ENCODE data around the gene COA6. TPM values are rescaled to one million over a fixed set of nuclear protein-coding genes. Genes with fewer than 3 reads are reported as not detected.

The COA6 gene, protein sequence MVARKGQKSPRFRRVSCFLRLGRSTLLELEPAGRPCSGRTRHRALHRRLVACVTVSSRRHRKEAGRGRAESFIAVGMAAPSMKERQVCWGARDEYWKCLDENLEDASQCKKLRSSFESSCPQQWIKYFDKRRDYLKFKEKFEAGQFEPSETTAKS
- total RNA-seq = 10 to 100 TPM; 46.2 to 46.5 TPM

DNA sequence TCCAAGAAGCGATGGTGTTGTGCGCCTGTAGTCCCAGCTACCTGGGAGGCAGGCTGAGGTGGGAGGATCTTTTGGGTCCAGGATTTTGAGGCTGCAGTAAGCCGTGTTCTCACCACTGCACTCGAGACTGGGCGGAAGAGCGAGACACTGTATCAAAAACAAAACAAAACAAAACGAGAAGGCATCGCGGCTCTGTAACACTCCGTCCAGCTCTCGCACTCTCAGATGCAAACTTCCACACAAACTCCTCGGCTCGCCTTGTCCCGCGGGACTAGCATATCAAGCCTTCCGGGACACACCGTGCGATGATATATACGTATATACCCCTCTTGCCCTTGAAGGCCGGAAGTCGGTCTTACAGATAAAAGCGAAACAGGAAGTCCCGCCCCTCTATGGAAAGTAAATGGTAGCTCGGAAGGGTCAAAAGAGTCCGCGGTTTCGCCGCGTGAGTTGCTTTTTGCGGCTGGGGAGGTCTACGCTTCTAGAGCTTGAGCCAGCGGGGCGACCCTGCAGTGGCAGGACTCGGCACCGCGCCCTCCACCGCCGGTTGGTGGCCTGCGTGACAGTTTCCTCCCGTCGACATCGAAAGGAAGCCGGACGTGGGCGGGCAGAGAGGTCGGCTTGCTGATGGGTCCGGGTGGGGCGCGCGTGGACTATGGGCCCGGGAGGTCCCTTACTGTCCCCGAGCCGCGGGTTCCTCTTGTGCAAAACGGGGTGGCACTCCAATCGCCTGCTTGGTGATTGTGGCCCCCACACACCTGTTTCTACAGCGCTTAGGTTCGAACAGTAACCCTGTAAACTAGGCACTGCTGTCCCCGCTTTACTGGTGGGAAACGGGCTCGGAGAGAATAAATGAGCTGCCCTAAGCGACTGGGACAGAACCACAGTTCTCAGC, at the start of gene COA6:
Gene COA6 (plus strand): TSS at position 393 of the 895 bp plus-strand sequence. CDS start 11 bp downstream, at position 404.
- ChIA-PET POLR2A (interaction anchor here (0.6 kb wide), 2 partner anchors 25 to 165 kb away, joined by 3 to 4 read pairs; no protein-coding TSS in a partner anchor), CTCF (interaction anchor here (0.9 to 1.5 kb wide), 7 partner anchors 9 to 178 kb away, joined by 3 to 9 read pairs (median 3); no protein-coding TSS in a partner anchor)
- Mint-ChIP-seq H3K27ac (peak within 1 kb of the TSS; percentile 99), H3K4me3 (peak within 1 kb of the TSS; percentile 98), H3K9me3 (no peaks in the 10 kb centered on the region), H3K27me3 (peaks cover 2% of the 10 kb centered on the region), H3K36me3 (ENCODE audit: low read depth) (peaks cover 39% of the 10 kb centered on the region), H3K4me1 (peaks cover 55% of the 10 kb centered on the region)
- peak; percentile 92 for DNase-seq

DNA sequence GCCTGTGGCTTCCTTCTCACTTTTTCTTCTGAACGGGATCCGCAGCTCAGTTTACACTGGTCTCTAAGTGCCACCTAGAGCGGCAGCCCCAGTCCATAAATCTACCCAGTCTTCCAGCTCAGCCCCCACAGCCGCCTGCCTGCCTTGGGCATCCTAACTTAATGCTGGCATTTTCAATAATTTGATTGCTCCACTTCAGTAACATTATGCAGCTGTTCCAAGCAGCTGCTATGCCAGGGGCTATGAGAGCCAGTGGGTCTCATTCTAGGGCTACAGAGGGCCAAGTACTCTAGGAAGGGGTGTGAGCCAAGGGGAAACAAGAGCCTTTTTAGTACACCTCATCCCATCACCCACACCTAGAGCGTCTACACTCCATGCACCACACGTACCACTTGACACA, 48.4 kb upstream of the COA6 start:
- Mint-ChIP-seq H3K4me3 (no peak overlapping the region), H3K4me1 (peaks cover 35% of the 10 kb centered on the region), H3K9me3 (no peaks in the 10 kb centered on the region), H3K27ac (no peak overlapping the region), H3K36me3 (ENCODE audit: low read depth) (peaks cover 5% of the 10 kb centered on the region), H3K27me3 (peaks cover 5% of the 10 kb centered on the region)
- CTCF ChIA-PET = interaction anchor here (0.8 to 3.3 kb wide), 4 partner anchors 11 to 112 kb away, joined by 3 to 9 read pairs (median 4); no protein-coding TSS in a partner anchor
- DNase-seq = no peak
- POLR2A ChIA-PET = no interaction called here

DNA sequence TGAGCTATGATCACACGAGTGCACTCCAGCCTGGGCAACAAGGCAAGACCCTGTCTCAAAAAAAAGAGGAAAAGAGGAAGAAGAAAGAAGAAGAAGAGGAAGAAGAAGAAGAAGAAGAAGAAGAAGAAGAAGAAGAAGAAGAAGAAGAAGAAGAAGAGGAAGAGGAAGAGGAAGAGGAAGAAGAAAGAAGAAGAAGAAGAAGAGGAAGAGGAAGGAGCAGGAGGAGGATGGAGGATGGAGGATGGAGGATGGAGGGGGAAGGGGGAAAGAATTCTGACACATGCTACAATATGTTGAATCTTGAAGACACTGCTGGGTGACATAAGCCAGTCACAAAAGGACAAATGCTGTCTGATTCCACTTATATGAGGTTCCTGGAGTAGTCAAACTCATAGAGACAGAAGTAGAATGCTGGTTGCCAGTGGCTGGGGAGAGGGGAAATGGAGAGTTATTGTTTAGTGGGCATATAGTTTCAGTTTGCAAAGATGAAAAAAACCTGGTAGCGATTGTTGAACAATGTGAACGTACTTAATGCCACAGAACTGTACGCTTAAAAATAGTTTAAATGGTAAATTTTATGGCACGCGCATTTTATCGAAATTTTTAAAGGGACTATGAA, 47.3 kb upstream of the COA6 start:
- Mint-ChIP-seq H3K4me3 (peak overlapping the region; percentile 73), H3K9me3 (no peaks in the 10 kb centered on the region), H3K27me3 (peaks cover 5% of the 10 kb centered on the region), H3K27ac (peak overlapping the region; percentile 78), H3K4me1 (peaks cover 31% of the 10 kb centered on the region), H3K36me3 (ENCODE audit: low read depth) (peaks cover 5% of the 10 kb centered on the region)
- CTCF ChIA-PET = interaction anchor here (0.7 to 3.3 kb wide), 14 partner anchors 10 to 772 kb away, joined by 3 to 18 read pairs (median 4); no protein-coding TSS in a partner anchor
- DNase-seq = no peak
- POLR2A ChIA-PET = no interaction called here

DNA sequence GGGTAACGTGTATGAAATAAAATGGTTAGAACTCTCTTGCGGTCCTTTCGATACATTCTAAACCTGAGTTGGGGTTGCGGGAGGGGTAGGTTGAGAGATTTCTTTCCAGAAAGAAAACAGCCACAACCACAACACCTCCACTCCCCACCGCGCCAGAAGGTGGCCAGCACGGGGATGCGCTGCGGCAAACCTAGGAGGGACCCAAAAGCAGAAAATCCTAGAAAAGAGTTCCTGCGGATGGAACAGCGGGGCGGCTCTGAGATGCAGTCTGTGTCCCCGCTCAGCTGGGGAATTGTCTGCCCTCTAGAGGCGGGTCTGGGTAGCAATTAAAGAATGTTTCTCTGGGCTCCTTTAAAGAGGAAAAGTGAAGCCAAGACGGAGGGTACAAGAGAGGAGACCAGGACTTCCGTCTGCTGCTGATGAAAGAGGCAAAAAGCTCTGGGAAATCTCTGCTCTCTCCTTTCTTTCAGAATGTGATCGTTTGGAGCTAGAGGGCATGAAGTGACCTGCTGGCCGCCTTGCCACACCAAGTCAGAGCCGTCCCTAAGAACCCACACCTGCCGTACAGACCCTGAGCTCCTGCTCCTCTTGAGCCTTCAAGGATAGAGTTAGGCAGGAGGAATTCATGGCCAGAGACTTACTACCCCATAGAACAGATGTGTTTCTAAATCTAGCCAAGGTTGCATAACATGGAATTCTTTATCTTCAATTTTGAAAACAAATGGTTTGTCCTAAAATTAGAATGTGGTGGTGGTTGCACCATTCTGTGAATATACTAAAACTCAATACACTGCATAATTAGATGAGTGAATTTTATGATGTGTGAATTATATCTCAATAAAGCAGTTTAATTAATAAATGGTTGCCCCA, 46.5 kb upstream of the COA6 start:
- H3K4me1 Mint-ChIP-seq = peaks cover 24% of the 10 kb centered on the region
- H3K27ac Mint-ChIP-seq = peak overlapping the region; percentile 78
- peak overlapping the region; percentile 73 for H3K4me3 Mint-ChIP-seq
- H3K9me3 Mint-ChIP-seq = no peaks in the 10 kb centered on the region
- ChIA-PET POLR2A (no interaction called here), CTCF (interaction anchor here (0.7 to 3.3 kb wide), 16 partner anchors 9 to 202 kb away, joined by 3 to 18 read pairs (median 4); no protein-coding TSS in a partner anchor)
- no peaks in the 10 kb centered on the region for H3K36me3 Mint-ChIP-seq (ENCODE audit: low read depth)
- peaks cover 7% of the 10 kb centered on the region for H3K27me3 Mint-ChIP-seq
- DNase-seq = peak; percentile 78

DNA sequence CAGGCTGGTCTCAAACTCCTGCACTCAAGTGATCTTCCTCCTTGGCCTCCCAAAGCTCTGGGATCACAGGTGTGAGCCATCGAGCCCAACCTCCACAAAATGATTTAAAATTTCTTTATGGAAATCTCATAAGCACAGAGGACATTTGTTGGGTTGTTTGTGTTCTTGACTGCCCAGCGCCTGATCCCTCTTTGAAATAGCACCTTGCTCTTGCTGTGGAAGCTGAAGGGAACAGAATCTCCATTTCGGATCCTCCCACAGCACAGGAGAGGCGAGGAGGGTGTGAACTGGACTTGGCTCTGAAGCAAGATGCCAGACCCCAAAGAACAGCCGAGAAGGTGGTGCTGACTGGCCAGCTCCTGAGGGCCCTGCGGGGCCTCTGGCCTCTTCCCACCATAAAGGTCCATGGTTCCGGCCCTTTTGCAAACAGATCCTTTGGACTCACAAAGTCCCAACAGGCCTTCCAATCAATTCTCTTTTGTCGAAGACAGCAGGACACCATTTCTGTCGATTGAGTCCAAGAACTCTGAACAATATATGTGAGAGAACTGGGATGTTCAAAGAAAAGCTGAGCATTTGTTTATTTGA, 45.6 kb upstream of the COA6 start:
- H3K36me3 Mint-ChIP-seq (ENCODE audit: low read depth) = no peaks in the 10 kb centered on the region
- no peak overlapping the region for H3K4me3 Mint-ChIP-seq
- no peaks in the 10 kb centered on the region for H3K9me3 Mint-ChIP-seq
- POLR2A ChIA-PET = no interaction called here
- H3K4me1 Mint-ChIP-seq = peaks cover 21% of the 10 kb centered on the region
- no peak for DNase-seq
- CTCF ChIA-PET = interaction anchor here (0.9 to 3.3 kb wide), 11 partner anchors 9 to 217 kb away, joined by 3 to 18 read pairs (median 4); no protein-coding TSS in a partner anchor
- peaks cover 14% of the 10 kb centered on the region for H3K27me3 Mint-ChIP-seq
- no peak overlapping the region for H3K27ac Mint-ChIP-seq

DNA sequence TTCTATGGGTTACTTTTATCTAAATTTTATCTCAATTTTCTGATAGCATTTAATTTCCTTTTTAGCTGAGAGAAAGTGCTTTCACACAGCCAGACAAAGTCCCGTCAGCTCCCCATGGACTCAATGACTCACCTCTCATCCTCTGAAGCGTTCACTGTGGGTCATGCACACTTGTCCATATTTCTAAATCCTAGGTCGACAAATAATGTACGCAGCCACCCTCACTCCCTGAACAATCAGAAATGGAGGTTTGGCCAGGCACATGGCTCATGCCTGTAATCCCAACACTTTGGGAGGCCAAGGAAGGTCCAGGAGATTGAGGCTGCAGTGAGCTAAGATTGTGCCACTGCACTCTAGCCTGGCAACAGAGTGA, 42.4 kb upstream of the COA6 start:
- Mint-ChIP-seq H3K9me3 (peaks cover 4% of the 10 kb centered on the region), H3K4me3 (no peak overlapping the region), H3K36me3 (ENCODE audit: low read depth) (peaks cover under 1% of the 10 kb centered on the region), H3K27ac (no peak overlapping the region), H3K4me1 (peaks cover 11% of the 10 kb centered on the region), H3K27me3 (peaks cover 21% of the 10 kb centered on the region)
- POLR2A ChIA-PET = no interaction called here
- CTCF ChIA-PET = interaction anchor here (1.0 kb wide), 1 partner anchor 164 kb away, joined by 3 read pairs; no protein-coding TSS in a partner anchor
- DNase-seq = no peak

DNA sequence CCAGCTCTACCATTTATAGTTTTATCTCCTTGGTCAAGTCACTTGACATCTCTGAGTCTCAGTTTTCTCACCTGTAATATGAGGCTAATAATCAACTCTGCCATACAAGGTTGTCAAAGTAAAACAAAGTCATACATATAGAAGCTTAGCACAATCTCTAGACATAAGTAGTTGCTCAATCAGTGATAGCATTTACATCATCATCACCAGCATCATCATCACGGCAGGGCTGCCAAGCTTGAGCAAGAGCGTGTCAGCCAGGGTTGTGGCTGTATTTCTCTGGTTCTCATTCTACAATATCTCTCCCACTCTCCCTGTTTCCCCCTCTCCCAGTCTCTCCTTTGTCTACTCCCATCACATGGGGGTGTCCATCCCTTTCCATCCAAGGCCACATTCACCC, 41.7 kb upstream of the COA6 start:
- no peak overlapping the region for H3K27ac Mint-ChIP-seq
- CTCF ChIA-PET = no interaction called here
- POLR2A ChIA-PET = no interaction called here
- peaks cover 5% of the 10 kb centered on the region for H3K4me1 Mint-ChIP-seq
- peaks cover 28% of the 10 kb centered on the region for H3K27me3 Mint-ChIP-seq
- no peak overlapping the region for H3K4me3 Mint-ChIP-seq
- peaks cover 7% of the 10 kb centered on the region for H3K9me3 Mint-ChIP-seq
- H3K36me3 Mint-ChIP-seq (ENCODE audit: low read depth) = peaks cover 2% of the 10 kb centered on the region
- DNase-seq = no peak

DNA sequence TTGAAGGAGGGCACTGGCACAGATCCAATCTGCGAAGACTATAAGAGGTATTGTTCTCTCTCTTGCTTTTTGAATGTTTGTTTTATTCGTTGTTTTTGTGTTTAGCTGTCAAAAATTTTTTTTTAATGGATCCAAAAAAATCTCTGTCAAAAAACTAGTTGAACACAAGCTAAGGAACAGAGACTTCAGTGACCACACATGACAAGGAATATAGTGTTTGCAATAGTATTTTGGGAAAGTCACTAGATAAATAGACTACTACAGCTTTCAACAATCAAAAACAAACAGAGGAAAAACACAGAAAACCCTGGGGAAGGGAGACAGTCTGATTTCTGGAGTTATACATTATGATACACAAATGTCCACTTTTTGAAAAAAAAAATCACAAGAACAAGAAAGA, 36.9 kb upstream of the COA6 start:
- DNase-seq = no peak
- CTCF ChIA-PET = interaction anchor here (0.6 to 1.1 kb wide), 2 partner anchors 8 to 11 kb away, joined by 3 to 4 read pairs; no protein-coding TSS in a partner anchor
- Mint-ChIP-seq H3K4me3 (no peak overlapping the region), H3K27me3 (peaks cover 50% of the 10 kb centered on the region), H3K27ac (no peak overlapping the region), H3K9me3 (peaks cover 19% of the 10 kb centered on the region), H3K36me3 (ENCODE audit: low read depth) (peaks cover 2% of the 10 kb centered on the region), H3K4me1 (no peaks in the 10 kb centered on the region)
- POLR2A ChIA-PET = no interaction called here

DNA sequence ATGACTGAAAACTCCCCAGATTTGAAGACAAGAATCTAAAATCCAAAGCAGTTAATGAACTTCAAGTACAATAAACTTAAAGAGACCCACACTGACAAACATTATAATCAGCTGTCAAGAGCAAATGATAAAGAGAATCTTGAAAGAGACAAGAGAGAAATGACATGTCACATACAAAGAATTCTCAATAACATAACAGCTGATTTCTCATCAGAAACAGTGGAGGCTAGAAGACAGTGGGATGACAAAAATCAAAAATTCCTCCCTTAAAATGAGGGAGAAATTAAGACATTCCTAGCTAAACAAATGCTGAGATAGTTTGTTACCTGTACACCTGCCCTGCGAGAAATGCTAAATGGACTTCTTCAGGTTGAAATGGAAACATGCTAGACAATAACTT, 36.0 kb upstream of the COA6 start:
- POLR2A ChIA-PET = no interaction called here
- peaks cover 19% of the 10 kb centered on the region for H3K9me3 Mint-ChIP-seq
- peaks cover 2% of the 10 kb centered on the region for H3K36me3 Mint-ChIP-seq (ENCODE audit: low read depth)
- no peaks in the 10 kb centered on the region for H3K4me1 Mint-ChIP-seq
- no peak overlapping the region for H3K4me3 Mint-ChIP-seq
- H3K27me3 Mint-ChIP-seq = peaks cover 44% of the 10 kb centered on the region
- CTCF ChIA-PET = interaction anchor here (1.1 kb wide), 1 partner anchor 9 kb away, joined by 4 read pairs; no protein-coding TSS in a partner anchor
- no peak overlapping the region for H3K27ac Mint-ChIP-seq
- no peak for DNase-seq

DNA sequence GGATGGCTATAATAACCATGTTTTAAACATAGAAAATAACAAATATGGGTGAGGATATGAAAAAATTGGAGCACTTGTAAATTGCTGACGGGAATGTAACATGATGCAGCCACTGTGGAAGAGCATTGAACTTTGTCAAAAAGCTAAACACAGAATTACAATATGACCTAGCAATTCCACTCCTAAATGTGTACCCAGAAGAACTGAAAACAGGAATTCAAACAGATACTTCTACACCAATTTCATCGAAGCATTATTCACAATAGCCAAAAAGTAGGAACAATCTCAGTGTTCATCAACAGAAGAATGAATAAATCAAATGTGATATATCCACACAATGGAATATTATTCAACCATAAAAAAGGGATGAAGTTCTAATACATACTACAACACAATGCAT, 32.7 kb upstream of the COA6 start:
- H3K9me3 Mint-ChIP-seq = peaks cover 16% of the 10 kb centered on the region
- peaks cover 30% of the 10 kb centered on the region for H3K27me3 Mint-ChIP-seq
- peaks cover 2% of the 10 kb centered on the region for H3K36me3 Mint-ChIP-seq (ENCODE audit: low read depth)
- H3K4me3 Mint-ChIP-seq = no peak overlapping the region
- H3K27ac Mint-ChIP-seq = no peak overlapping the region
- POLR2A ChIA-PET = no interaction called here
- no peaks in the 10 kb centered on the region for H3K4me1 Mint-ChIP-seq
- no peak for DNase-seq
- CTCF ChIA-PET = interaction anchor here (1.2 kb wide), 1 partner anchor 13 kb away, joined by 6 read pairs; no protein-coding TSS in a partner anchor

DNA sequence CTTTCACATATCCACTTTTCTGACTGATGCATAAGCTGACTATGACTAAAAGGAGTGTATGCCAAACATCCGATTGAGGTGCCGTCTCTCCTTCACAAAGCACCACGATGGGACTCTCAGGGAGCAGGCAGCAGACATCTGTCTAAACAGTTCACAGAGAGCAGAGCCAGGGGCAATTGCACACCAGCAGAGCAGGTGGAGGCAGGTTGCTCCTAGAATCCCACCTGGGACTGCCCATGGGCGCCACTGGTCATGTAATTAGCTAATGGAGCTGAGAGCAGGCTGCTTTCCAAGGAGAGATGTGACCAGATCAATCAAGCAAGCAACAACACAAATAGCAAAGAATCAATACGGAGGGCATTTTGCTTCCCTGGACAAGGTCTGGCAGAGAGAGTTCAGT, 30.5 kb upstream of the COA6 start:
- no peak overlapping the region for H3K4me3 Mint-ChIP-seq
- ChIA-PET POLR2A (no interaction called here), CTCF (interaction anchor here (1.4 to 2.0 kb wide), 2 partner anchors 16 to 20 kb away, joined by 3 to 8 read pairs; no protein-coding TSS in a partner anchor)
- no peaks in the 10 kb centered on the region for H3K4me1 Mint-ChIP-seq
- peaks cover 7% of the 10 kb centered on the region for H3K9me3 Mint-ChIP-seq
- H3K27me3 Mint-ChIP-seq = peaks cover 13% of the 10 kb centered on the region
- no peaks in the 10 kb centered on the region for H3K36me3 Mint-ChIP-seq (ENCODE audit: low read depth)
- no peak for DNase-seq
- H3K27ac Mint-ChIP-seq = no peak overlapping the region

DNA sequence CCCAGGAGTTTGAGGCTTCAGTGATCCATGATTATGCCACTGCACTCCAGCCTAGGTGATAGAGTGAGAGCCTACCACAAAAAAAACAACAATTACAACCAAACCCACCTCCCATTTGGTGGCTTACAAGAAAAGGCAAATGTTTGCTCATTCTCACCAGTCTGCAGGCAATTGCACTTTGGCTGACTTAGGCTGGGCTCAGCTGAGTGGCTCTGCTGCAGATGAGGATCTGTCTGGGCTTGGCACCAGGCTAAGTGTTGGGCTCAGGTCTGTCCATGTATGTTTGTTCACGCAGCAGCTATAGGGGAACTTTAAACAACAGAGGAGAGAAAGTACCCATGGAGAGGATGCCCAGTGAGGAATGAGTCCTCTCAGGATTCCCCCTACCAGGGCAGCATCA, 28.0 kb upstream of the COA6 start:
- Mint-ChIP-seq H3K9me3 (peaks cover 6% of the 10 kb centered on the region), H3K4me1 (no peaks in the 10 kb centered on the region), H3K36me3 (ENCODE audit: low read depth) (no peaks in the 10 kb centered on the region), H3K27ac (no peak overlapping the region), H3K4me3 (no peak overlapping the region), H3K27me3 (peaks cover 16% of the 10 kb centered on the region)
- ChIA-PET POLR2A (no interaction called here), CTCF (interaction anchor here (1.5 kb wide), 1 partner anchor 24 kb away, joined by 3 read pairs; no protein-coding TSS in a partner anchor)
- DNase-seq = no peak

Data from activated CD4-positive, alpha-beta T cell treated with anti-CD3 and anti-CD28 coated beads, Interleukin-2, amount 10 ng/mL, durations not matched to agents 7 days and 5 days (primary cell).